K562 (cell line): ENCODE results near the gene TMEFF2.

Experiments
- CREB3 ChIP-seq: fragments of 450-650 bp; conservative IDR thresholded peaks from 2 replicates; pipeline ENCODE4 v1.6.1; 2016; ENCODE audit warnings: missing genetic modification characterization, low read depth, mild to moderate bottlenecking, missing compliant biosample characterization, moderate library complexity
- MEIS2 ChIP-seq: fragments of 450-650 bp; IDR thresholded peaks from 2 replicates; pipeline ENCODE4 v1.6.1; 2014; ENCODE audit warnings: mild to moderate bottlenecking; ENCODE audit not compliant: partially characterized antibody
- MTA2 ChIP-seq: fragments of 450-650 bp; IDR thresholded peaks from 2 replicates; pipeline ENCODE4 v1.6.1; 2016; ENCODE audit warnings: low read depth
- TRIM24 ChIP-seq, 2 experiments: fragments of 450-650 bp; IDR thresholded peaks; 2 replicates each; pipeline ENCODE4 v1.6.1; 2016
- ZNF274 ChIP-seq: IDR thresholded peaks from 2 replicates; pipeline ENCODE4 v1.6.1; 2011; ENCODE audit warnings: low read depth, mild to moderate bottlenecking, low read length, moderate library complexity, borderline replicate concordance

GRCh38 chr2:191947235-191947634 lies 247.5 kb downstream of the TMEFF2 start:
- TF ChIP-seq ZNF274 (no peak), MTA2 (no peak), MEIS2 (no peak), TRIM24 (IDR thresholded peaks at IDR 0.05) (no peak), CREB3 (tag) (no peak)
